Measurements from ENCODE around the gene DPEP3. TPM values are rescaled to one million over a fixed set of nuclear protein-coding genes. Genes with fewer than 3 reads are reported as not detected.
"Not testable (repeated sequence)": the region's sequence is repeated elsewhere in the genome, so short reads cannot be mapped to it uniquely, and the experiment has no call there.

Gene DPEP3
- total and polyA plus RNA-seq, 2 experiments from 2014 or later = not detected

- Histone ChIP-seq H3K9me2 (replicated peaks; ENCODE audit: insufficient read depth) (no peaks in the 10 kb centered on the region), H3K9me3 (ENCODE audit: low read depth) (no peaks in the 10 kb centered on the region), H3K4me2 (no peak overlapping the region), H3K79me2 (no peaks in the 10 kb centered on the region), H3K4me3 (no peak overlapping the region), H3K27ac (no peak overlapping the region), H2AFZ (no peak overlapping the region), H3K36me3 (replicated peaks; ENCODE audit: insufficient read depth, low read depth) (no peaks in the 10 kb centered on the region), H3K27me3 (no peaks in the 10 kb centered on the region), H3K4me1 (ENCODE audit: insufficient read depth) (no peaks in the 10 kb centered on the region), H4K20me1 (ENCODE audit: insufficient read depth, poor library complexity, severe bottlenecking) (no peaks in the 10 kb centered on the region)
- TF ChIP-seq CTCF (IDR thresholded peaks at IDR 0.05; ENCODE audit: poor library complexity) (no peak), EZH2phosphoT487 (IDR thresholded peaks at IDR 0.05; ENCODE audit: low read depth, severe bottlenecking, unreplicated experiment) (no peak), EZH2 (IDR thresholded peaks at IDR 0.05; ENCODE audit: borderline replicate concordance) (no peak)
- DNase-seq (ENCODE audit: low spot score) = no peak
- 82% methylated on average over 13 of the region's 14 CpGs for whole genome bisulfite sequencing (ENCODE audit: low lambda C conversion rate, missing lambda C conversion rate)
Observed at GRCh38 chr16:67975321-67976105, 4.8 kb downstream of the DPEP3 start.

- not testable (repeated sequence) for H3K4me2 ChIP-seq; H4K20me1 ChIP-seq (ENCODE audit: insufficient read depth, poor library complexity, severe bottlenecking); H3K9me3 ChIP-seq (ENCODE audit: low read depth); DNase-seq (ENCODE audit: low spot score); H3K36me3 ChIP-seq (replicated peaks; ENCODE audit: insufficient read depth, low read depth); H3K27me3 ChIP-seq; H2AFZ ChIP-seq; H3K4me3 ChIP-seq; H3K4me1 ChIP-seq (ENCODE audit: insufficient read depth); H3K9me2 ChIP-seq (replicated peaks; ENCODE audit: insufficient read depth); H3K27ac ChIP-seq
- H3K79me2 ChIP-seq = peaks cover 11% of the 10 kb centered on the region
- 90% methylated on average over 7 of the region's 7 CpGs for WGBS (ENCODE audit: low lambda C conversion rate, missing lambda C conversion rate)
Observed at GRCh38 chr16:67972285-67972684, 8.0 kb downstream of the DPEP3 start.

- Histone ChIP-seq H3K4me3 (no peak overlapping the region), H3K36me3 (replicated peaks; ENCODE audit: insufficient read depth, low read depth) (no peaks in the 10 kb centered on the region), H3K79me2 (peaks cover 22% of the 10 kb centered on the region), H2AFZ (no peak overlapping the region), H3K4me1 (ENCODE audit: insufficient read depth) (peaks cover 18% of the 10 kb centered on the region), H3K27me3 (no peaks in the 10 kb centered on the region), H4K20me1 (ENCODE audit: insufficient read depth, poor library complexity, severe bottlenecking) (peaks cover 13% of the 10 kb centered on the region), H3K27ac (no peak overlapping the region), H3K9me3 (ENCODE audit: low read depth) (no peaks in the 10 kb centered on the region), H3K4me2 (no peak overlapping the region), H3K9me2 (replicated peaks; ENCODE audit: insufficient read depth) (no peaks in the 10 kb centered on the region)
- 97% methylated on average over 9 of the region's 9 CpGs for WGBS (ENCODE audit: low lambda C conversion rate, missing lambda C conversion rate)
- DNase-seq (ENCODE audit: low spot score) = no peak
- TF ChIP-seq EZH2 (IDR thresholded peaks at IDR 0.05; ENCODE audit: borderline replicate concordance) (no peak), CTCF (IDR thresholded peaks at IDR 0.05; ENCODE audit: poor library complexity) (no peak), EZH2phosphoT487 (IDR thresholded peaks at IDR 0.05; ENCODE audit: low read depth, severe bottlenecking, unreplicated experiment) (no peak)
Observed at GRCh38 chr16:67971111-67971510, 9.2 kb downstream of the DPEP3 start.

- peak overlapping the region; percentile 95 for H3K27ac ChIP-seq
- no peaks in the 10 kb centered on the region for H3K36me3 ChIP-seq (replicated peaks; ENCODE audit: insufficient read depth, low read depth)
- peak; percentile 46 for DNase-seq (ENCODE audit: low spot score)
- 56% methylated on average over 35 of the region's 40 CpGs for WGBS (ENCODE audit: low lambda C conversion rate, missing lambda C conversion rate)
- H4K20me1 ChIP-seq (ENCODE audit: insufficient read depth, poor library complexity, severe bottlenecking) = peaks cover 22% of the 10 kb centered on the region
- peak overlapping the region; percentile 94 for H3K4me3 ChIP-seq
- H3K4me1 ChIP-seq (ENCODE audit: insufficient read depth) = peaks cover 24% of the 10 kb centered on the region
- TF ChIP-seq CTCF (IDR thresholded peaks at IDR 0.05; ENCODE audit: poor library complexity) (no peak), EZH2phosphoT487 (IDR thresholded peaks at IDR 0.05; ENCODE audit: low read depth, severe bottlenecking, unreplicated experiment) (no peak), EZH2 (IDR thresholded peaks at IDR 0.05; ENCODE audit: borderline replicate concordance) (no peak)
- peak overlapping the region; percentile 43 for H2AFZ ChIP-seq
- H3K27me3 ChIP-seq = no peaks in the 10 kb centered on the region
- H3K9me3 ChIP-seq (ENCODE audit: low read depth) = no peaks in the 10 kb centered on the region
- peak overlapping the region; percentile 96 for H3K4me2 ChIP-seq
- peaks cover 38% of the 10 kb centered on the region for H3K79me2 ChIP-seq
- no peaks in the 10 kb centered on the region for H3K9me2 ChIP-seq (replicated peaks; ENCODE audit: insufficient read depth)
Observed at GRCh38 chr16:67969254-67970039, 10.9 kb downstream of the DPEP3 start.
